ENCODE data around the gene ZDHHC7.

ZDHHC7 gene

DNA sequence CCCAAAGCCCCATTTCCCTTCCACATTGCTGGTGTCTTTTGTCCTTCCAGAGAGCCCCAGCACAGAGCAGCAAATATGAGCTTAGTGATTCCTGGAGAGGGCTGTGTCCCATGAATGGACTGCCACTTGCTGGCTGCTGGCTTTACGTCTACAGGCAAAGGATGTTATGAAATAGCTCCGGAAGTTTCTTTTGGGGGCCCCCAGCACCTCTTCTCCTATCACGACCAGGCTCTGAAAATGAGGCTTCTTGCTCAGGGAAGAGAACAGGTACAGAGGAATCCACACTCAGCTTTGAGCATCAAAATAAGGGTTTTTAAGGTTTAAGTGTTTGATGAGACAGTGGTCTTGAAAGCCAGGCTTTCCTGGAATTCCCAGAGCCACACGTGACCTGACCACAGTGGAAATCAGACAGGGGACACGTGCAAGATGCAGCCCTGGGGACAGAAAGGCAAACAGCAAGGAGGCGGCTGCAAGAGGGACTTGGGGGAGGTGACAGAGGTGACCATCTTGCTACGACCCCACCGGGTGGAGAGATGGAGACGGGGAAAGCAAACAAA is 58.1 kb downstream of the ZDHHC7 start:
- no peak for DNase-seq (ENCODE audit: low read depth)
- TF ChIP-seq, protein P1, sequence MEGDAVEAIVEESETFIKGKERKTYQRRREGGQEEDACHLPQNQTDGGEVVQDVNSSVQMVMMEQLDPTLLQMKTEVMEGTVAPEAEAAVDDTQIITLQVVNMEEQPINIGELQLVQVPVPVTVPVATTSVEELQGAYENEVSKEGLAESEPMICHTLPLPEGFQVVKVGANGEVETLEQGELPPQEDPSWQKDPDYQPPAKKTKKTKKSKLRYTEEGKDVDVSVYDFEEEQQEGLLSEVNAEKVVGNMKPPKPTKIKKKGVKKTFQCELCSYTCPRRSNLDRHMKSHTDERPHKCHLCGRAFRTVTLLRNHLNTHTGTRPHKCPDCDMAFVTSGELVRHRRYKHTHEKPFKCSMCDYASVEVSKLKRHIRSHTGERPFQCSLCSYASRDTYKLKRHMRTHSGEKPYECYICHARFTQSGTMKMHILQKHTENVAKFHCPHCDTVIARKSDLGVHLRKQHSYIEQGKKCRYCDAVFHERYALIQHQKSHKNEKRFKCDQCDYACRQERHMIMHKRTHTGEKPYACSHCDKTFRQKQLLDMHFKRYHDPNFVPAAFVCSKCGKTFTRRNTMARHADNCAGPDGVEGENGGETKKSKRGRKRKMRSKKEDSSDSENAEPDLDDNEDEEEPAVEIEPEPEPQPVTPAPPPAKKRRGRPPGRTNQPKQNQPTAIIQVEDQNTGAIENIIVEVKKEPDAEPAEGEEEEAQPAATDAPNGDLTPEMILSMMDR (IDR thresholded peaks at IDR 0.05; ENCODE audit: insufficient read depth, low read depth, low read length, missing control alignments): no peak
- H3K4me3 ChIP-seq (ENCODE audit: low read length): no peak overlapping the region

DNA sequence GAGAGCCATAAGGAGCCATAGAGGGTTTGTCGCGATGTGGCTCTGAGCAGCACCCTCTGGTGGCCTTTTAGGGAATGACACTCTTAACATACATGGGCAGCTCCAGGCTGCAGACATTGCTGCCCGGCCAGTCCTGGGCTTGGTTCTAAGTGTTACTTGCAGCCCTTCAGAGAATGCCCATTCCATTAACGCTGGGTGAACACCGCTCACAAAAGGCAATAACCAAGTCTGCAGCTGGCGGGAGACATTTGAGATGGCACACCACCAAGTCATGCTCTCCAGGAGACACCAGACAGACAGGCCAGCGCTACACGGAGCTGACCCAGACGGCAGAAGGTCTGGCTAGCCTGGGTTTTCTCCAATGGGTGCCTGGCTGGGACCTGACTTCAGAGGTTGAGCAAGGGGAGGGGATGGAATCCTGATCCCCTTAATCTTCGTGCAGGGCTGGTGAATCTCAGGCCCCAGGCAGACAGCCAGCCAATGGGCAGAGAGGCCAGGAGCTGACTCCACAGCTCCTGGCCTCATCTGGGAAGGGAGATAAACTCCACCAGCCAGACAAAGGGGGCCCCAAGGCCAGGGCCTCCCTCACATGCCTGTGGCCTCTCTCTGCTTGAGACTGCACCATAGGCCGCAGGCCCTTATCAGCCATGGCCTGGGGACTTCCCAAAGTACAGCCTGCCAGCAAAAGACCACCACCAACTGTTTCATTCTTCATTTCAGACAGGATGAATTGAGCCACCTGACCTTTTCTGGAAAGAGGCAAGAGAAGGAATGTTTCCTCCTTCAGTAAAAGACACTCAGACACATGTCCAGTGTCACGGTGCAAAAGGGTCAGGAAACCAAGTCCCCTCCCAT is 58.8 kb downstream of the ZDHHC7 start:
- TF ChIP-seq, protein P1 (IDR thresholded peaks at IDR 0.05; ENCODE audit: insufficient read depth, low read depth, low read length, missing control alignments): peak; percentile 83
- no peak overlapping the region for H3K4me3 ChIP-seq (ENCODE audit: low read length)
- DNase-seq (ENCODE audit: low read depth): peak; percentile 77

DNA sequence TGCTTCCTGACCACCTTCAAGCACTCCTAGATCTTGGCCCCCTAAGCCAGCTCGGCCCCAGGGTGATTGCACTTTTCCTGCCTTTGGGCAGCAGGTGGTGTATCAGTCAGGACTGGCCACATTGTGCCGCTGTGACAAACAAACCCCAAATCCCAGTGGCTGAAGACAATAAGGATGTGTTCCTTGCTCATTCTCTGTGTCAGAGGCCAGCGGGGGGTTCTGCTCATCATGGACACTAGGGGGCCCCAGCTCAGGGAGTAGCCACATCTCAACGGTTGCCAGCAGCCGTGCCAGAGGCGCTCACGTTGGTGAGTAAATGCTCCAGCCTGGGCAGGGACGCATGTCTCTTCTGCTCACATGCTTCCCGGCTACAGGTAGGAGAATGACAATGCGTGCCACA is 60.4 kb downstream of the ZDHHC7 start:
- TF ChIP-seq, protein P1 (IDR thresholded peaks at IDR 0.05; ENCODE audit: insufficient read depth, low read depth, low read length, missing control alignments): no peak
- H3K4me3 ChIP-seq (ENCODE audit: low read length): no peak overlapping the region
- DNase-seq (ENCODE audit: low read depth): peak; percentile 14

DNA sequence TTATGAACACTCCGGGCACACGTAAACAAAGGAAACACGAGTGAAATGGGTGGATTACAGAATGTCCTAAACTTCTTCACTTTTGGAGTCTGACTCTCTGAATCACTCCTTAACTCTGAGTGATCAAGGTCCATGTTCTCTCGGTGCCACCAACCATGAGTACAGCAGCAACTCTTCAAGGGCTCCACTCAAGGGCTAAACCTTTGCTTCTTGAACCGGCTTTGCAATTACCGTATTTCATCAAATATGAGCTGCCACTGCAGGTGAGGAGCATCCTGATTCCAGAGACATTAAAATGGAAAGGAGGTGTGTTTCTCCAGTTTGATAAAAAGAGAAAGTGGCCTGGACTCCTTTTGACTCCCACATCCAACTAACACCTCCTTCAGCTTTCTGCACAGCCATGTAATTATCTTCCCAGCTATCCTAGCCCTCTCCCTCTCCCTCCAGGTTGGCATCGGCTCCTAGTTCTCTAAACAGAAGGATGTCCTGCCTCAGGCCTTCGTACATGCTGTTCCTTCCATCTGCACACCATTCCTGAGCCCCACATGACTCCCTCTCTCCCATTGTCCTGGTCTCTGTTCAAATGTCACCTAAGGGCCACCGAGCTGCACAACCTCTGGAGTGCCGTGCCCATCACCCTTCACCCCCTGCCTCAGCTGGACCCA is 61.4 kb downstream of the ZDHHC7 start:
- DNase-seq (ENCODE audit: low read depth): no peak
- H3K4me3 ChIP-seq (ENCODE audit: low read length): no peak overlapping the region
- TF ChIP-seq, protein P1 (IDR thresholded peaks at IDR 0.05; ENCODE audit: insufficient read depth, low read depth, low read length, missing control alignments): no peak

DNA sequence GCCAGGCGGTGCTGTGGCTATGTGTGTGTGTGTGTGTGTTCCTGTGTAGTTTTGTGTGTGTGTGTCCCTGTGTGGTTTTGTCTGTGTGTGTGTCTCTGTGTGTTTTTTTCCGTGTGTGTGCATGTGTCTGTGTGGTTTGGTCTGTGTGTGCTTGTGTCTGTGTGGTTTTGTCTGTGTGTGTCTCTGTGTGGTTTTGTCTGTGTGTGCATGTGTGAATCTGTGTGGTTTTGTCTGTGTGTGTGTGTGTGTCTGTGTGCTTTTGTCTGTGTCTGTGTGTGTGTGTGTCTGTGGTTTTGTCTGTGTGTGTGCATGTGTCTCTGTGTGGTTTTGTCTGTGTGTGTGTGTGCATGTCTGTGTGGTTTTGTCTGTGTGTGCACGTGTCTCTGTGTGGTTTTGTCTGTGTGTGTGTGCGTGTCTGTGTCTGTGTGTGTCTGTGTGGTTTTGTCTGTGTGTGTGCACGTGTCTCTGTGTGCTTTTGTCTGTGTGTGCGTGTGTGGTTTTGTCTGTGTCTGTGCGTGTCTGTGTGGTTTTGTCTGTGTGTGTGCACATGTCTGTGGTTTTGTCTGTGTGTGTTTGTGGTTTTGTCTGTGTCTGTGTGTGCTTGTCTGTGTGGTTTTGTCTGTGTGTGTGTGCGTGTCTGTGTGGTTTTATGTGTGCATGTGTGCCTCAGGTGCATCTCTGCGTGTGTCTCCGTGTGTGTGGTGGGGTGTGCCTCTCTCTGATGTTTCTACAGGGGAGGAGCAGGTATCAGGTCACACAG is 62.3 kb downstream of the ZDHHC7 start:
- TF ChIP-seq, protein P1 (IDR thresholded peaks at IDR 0.05; ENCODE audit: insufficient read depth, low read depth, low read length, missing control alignments): no peak
- no peak overlapping the region for H3K4me3 ChIP-seq (ENCODE audit: low read length)
- DNase-seq (ENCODE audit: low read depth): no peak

DNA sequence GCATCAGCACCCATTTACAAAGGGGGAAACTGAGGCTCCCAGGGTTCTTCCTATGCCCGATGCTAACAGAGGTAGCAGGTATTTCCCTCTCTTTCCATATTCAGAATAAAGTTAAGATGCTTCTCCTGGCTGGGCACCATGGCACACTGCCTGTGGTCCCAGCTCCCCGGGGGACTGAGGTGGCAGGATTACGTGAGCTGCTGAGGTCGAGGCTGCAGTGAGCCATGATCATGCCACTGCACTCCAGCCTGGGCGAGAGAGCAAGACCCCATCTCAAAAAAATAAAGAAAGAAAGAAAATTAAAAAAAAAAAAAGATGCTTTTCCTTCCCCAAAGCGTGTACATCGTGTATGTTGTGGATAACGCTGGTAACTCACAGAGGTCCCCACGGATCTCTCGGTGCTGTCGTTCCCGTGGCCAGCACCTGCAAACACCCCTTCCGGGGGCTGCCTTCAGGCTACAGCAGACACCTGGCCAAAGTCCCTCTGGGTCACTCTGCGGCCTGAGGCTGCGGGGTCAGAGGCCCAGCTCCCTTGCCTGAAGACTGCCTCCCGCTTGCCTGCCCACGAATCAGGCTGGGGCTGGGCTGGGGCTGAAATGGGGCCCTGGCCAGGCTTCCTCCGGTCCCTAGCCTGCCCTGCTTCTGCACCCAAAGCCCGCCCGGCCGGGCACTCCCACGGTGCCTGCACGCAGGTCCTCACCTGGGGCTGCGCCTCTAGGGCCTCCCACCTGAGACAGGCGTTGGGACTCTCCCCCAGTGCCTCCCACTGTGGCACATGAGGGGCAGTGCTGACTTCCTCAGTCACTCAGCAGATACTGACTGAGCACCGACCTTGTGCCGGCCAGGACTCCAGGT is 63.1 kb downstream of the ZDHHC7 start:
- TF ChIP-seq, protein P1 (IDR thresholded peaks at IDR 0.05; ENCODE audit: insufficient read depth, low read depth, low read length, missing control alignments): no peak
- no peak overlapping the region for H3K4me3 ChIP-seq (ENCODE audit: low read length)
- DNase-seq (ENCODE audit: low read depth): no peak

All from epithelial cell of esophagus (primary cell).